ENCODE results near the gene ZFP28. TPM values are rescaled to one million over a fixed set of nuclear protein-coding genes. Genes with fewer than 3 reads are reported as not detected.

Gene ZFP28
- total RNA-seq, 2 experiments from 2014 or later, result 6.4 to 6.6 TPM

DNA sequence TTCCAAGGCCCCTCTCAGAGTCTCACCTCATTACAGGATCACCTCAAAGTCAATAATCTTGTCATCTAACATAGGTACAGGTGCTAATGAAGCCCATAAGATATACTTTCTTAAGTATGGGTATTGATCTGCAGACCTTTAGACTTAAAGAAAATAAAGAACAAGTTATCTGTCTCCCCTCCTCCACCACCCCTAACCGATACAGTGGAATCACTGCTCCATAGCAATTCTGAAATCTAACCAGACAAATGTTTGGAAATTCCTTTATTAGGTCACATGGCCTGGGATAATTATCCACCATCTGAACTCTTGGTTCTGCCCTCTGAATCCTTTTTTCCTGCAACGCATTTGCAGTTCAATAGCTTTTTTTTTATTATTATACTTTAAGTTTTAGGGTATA, 24.0 kb downstream of the ZFP28 start:
- DNase-seq, result no peak
- Mint-ChIP-seq H3K4me1 (ENCODE audit: low read depth) (peaks cover 6% of the 10 kb centered on the region), H3K4me3 (no peak overlapping the region), H3K9me3 (ENCODE audit: insufficient read depth) (peaks cover 67% of the 10 kb centered on the region), H3K27me3 (ENCODE audit: low read depth) (no peaks in the 10 kb centered on the region), H3K27ac (no peak overlapping the region), H3K36me3 (ENCODE audit: low read depth) (peaks cover 32% of the 10 kb centered on the region)
- CTCF ChIA-PET, result no interaction called here
- no peak for ATAC-seq
- POLR2A ChIA-PET, result no interaction called here

DNA sequence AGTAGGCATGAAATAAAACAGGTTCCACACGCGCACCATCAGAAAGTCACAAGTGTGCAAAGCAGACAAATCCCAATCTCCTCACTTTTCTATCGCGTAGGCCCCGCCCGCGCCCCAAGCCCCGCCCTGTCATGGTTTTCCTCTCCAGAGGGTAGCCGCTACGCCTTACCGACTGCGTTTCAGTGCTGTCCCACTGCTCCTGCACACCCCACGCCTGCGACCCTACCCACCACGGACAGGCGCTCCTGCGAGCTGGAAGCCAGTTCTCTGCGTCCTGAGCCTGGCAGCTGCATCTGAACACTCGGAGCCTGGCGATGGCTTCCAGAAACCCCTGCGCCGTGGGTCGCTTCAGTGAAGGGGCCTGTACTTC, 28.1 kb downstream of the ZFP28 start:
- Mint-ChIP-seq H3K27me3 (ENCODE audit: low read depth) (no peaks in the 10 kb centered on the region), H3K4me3 (peak overlapping the region; percentile 95), H3K36me3 (ENCODE audit: low read depth) (peaks cover 67% of the 10 kb centered on the region), H3K27ac (peak overlapping the region; percentile 96), H3K9me3 (ENCODE audit: insufficient read depth) (peaks cover 52% of the 10 kb centered on the region), H3K4me1 (ENCODE audit: low read depth) (peaks cover 12% of the 10 kb centered on the region)
- peak; percentile 64 for DNase-seq
- peak; percentile 62 for ATAC-seq
- ChIA-PET CTCF (no interaction called here), POLR2A (interaction anchor here (1.0 kb wide), 1 partner anchor 28 kb away, joined by 3 read pairs; the partner anchor contains the start of gene ZNF71)

DNA sequence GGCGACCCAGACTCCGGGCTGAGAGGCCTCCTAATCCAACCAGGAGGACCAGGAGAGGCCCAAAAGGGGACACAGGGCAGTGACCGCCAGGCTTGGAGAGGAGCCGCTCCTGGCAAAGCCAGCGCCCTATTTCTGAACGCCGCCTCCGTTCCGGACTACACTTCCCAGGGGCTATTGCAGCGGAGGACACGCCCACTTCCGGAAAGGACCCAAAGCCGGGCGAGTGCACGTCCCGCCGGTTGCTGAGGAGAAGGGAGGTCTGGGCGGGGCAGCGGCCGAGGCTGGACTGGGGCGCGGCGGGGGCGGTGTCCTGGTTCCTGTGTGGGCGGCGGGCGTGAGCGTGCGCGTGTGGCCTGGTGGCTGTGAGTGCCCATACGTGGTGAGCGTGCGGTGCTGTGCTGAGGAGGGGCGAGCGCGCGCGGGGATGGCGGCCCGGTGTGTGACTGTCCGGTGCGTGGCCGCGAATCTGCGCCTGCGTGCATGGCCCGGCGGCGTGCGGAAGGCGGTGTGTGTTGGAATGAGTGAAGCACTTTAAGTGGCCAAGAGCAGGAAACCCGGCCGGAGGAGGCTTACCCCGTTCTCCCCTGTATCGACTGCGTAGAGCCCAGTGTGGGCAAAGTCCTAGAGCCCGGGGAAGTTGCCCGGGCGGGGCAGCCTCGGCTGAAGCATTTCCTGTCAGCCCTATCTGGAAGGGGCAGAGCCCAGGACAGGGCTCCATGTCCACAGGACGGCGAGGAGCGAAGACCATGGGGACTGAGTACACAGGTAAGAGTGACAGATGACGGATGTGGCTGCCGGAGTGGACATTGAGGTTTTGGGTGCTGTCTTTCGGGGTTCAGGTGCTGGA, 28.7 kb downstream of the ZFP28 start, which contains the start of gene ZNF470:
ZNF470 (plus strand) TSS at position 195 of the 847 bp plus-strand sequence. CDS start 2,844 bp downstream, outside the sequence.
- ATAC-seq, result peak; percentile 97
- Mint-ChIP-seq H3K27me3 (ENCODE audit: low read depth) (no peaks in the 10 kb centered on the region), H3K36me3 (ENCODE audit: low read depth) (peaks cover 69% of the 10 kb centered on the region), H3K4me3 (peak within 1 kb of the TSS; percentile 95), H3K4me1 (ENCODE audit: low read depth) (peaks cover 12% of the 10 kb centered on the region), H3K9me3 (ENCODE audit: insufficient read depth) (peaks cover 46% of the 10 kb centered on the region), H3K27ac (peak within 1 kb of the TSS; percentile 96)
- peak; percentile 94 for DNase-seq
- CTCF ChIA-PET, result no interaction called here
- POLR2A ChIA-PET, result interaction anchor here (1.0 kb wide), 1 partner anchor 28 kb away, joined by 3 read pairs; the partner anchor contains the start of gene ZNF71

GRCh38 chr19:56572589-56572988, 33.8 kb downstream of the ZFP28 start:
- no peaks in the 10 kb centered on the region for H3K27me3 Mint-ChIP-seq (ENCODE audit: low read depth)
- ATAC-seq (no peak), DNase-seq (no peak)
- peaks cover 8% of the 10 kb centered on the region for H3K4me1 Mint-ChIP-seq (ENCODE audit: low read depth)
- POLR2A ChIA-PET, result no interaction called here
- no peak overlapping the region for H3K27ac Mint-ChIP-seq
- peaks cover 52% of the 10 kb centered on the region for H3K9me3 Mint-ChIP-seq (ENCODE audit: insufficient read depth)
- H3K36me3 Mint-ChIP-seq (ENCODE audit: low read depth), result peaks cover 81% of the 10 kb centered on the region
- no peak overlapping the region for H3K4me3 Mint-ChIP-seq
- CTCF ChIA-PET, result no interaction called here

- Mint-ChIP-seq H3K36me3 (ENCODE audit: low read depth) (peaks cover 75% of the 10 kb centered on the region), H3K27ac (no peak overlapping the region), H3K27me3 (ENCODE audit: low read depth) (no peaks in the 10 kb centered on the region), H3K9me3 (ENCODE audit: insufficient read depth) (peaks cover 52% of the 10 kb centered on the region), H3K4me1 (ENCODE audit: low read depth) (peaks cover 2% of the 10 kb centered on the region), H3K4me3 (no peak overlapping the region)
- DNase-seq (no peak), ATAC-seq (no peak)
- CTCF ChIA-PET, result no interaction called here
- POLR2A ChIA-PET, result interaction anchor here (0.6 kb wide), 1 partner anchor 531 kb away, joined by 4 read pairs; no protein-coding TSS in a partner anchor
These were observed 35.2 kb downstream of the ZFP28 start for GRCh38 chr19:56573914-56574313.

- CTCF ChIA-PET, result no interaction called here
- H3K27me3 Mint-ChIP-seq (ENCODE audit: low read depth), result no peaks in the 10 kb centered on the region
These were observed 39.2 kb downstream of the ZFP28 start for GRCh38 chr19:56577719-56578602.

DNA sequence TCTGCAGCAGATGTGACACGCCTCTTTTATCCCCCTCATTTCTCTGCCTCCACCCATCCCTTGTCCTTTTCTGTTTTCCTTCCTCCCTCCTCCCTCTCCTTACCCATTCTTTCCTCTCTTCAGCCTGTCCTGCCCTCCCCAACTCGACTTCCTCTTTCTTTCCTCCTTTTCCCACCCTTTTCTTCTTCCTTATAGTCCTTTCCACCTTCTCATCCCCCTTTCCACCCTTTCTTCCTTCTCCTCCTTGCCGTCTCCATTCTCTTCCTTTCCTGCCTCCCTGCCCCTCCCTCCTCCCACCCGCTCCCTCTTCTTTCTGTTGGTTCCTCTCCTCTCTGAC, 55.7 kb downstream of the ZFP28 start:
- Mint-ChIP-seq H3K4me1 (ENCODE audit: low read depth) (peaks cover 14% of the 10 kb centered on the region), H3K4me3 (peak overlapping the region; percentile 86), H3K27ac (peak overlapping the region; percentile 91), H3K27me3 (ENCODE audit: low read depth) (no peaks in the 10 kb centered on the region), H3K36me3 (ENCODE audit: low read depth) (peaks cover 32% of the 10 kb centered on the region), H3K9me3 (ENCODE audit: insufficient read depth) (peaks cover 24% of the 10 kb centered on the region)
- ChIA-PET POLR2A (no interaction called here), CTCF (no interaction called here)
- ATAC-seq (no peak), DNase-seq (no peak)

More at GRCh38 chr19:56577719-56578602, 39.2 kb downstream of the ZFP28 start:
- no peaks in the 10 kb centered on the region for H3K4me1 Mint-ChIP-seq (ENCODE audit: low read depth)
- H3K4me3 Mint-ChIP-seq, result no peak overlapping the region
- H3K27ac Mint-ChIP-seq, result no peak overlapping the region
- peaks cover 50% of the 10 kb centered on the region for H3K36me3 Mint-ChIP-seq (ENCODE audit: low read depth)
- POLR2A ChIA-PET, result no interaction called here
- H3K9me3 Mint-ChIP-seq (ENCODE audit: insufficient read depth), result peaks cover 59% of the 10 kb centered on the region
- no peak for DNase-seq
- no peak for ATAC-seq

GRCh38 chr19:56594783-56595547, 56.2 kb downstream of the ZFP28 start, which contains the start of gene ZNF71:
Gene ZNF71 (plus strand): TSS chr19:56595302. CDS start chr19:56601559, 6,257 bp downstream.
- ATAC-seq (peak; percentile 98), DNase-seq (peak; percentile 93)
- Mint-ChIP-seq H3K4me1 (ENCODE audit: low read depth) (peaks cover 14% of the 10 kb centered on the region), H3K36me3 (ENCODE audit: low read depth) (peaks cover 36% of the 10 kb centered on the region), H3K4me3 (peak within 1 kb of the TSS; percentile 86), H3K27me3 (ENCODE audit: low read depth) (no peaks in the 10 kb centered on the region), H3K27ac (peak within 1 kb of the TSS; percentile 91), H3K9me3 (ENCODE audit: insufficient read depth) (peaks cover 24% of the 10 kb centered on the region)
- ChIA-PET CTCF (no interaction called here), POLR2A (interaction anchor here (0.6 to 0.7 kb wide), 3 partner anchors 13 to 57 kb away, joined by 3 to 4 read pairs (median 3); partner anchors contain the start of gene ZNF470)

DNA sequence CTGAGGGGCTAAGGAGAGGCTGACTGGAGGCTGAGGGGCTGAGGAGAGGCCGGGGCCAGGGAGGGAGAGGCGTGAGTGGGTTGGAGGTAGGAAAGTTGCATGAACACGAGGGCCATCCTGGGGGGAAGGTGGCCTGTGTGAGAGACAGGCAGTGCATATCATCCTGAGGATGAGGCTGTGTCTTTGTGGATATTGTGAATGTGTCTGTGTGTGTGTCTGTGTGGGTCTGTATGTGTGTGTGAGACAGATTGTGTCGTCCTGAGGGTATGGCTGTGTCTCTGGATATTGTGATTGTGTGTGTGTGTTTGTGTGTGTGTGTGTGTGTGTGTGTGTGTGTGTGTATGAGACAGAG, 56.8 kb downstream of the ZFP28 start:
- H3K36me3 Mint-ChIP-seq (ENCODE audit: low read depth), result peaks cover 38% of the 10 kb centered on the region
- DNase-seq (peak; percentile 22), ATAC-seq (peak; percentile 51)
- CTCF ChIA-PET, result no interaction called here
- no peaks in the 10 kb centered on the region for H3K27me3 Mint-ChIP-seq (ENCODE audit: low read depth)
- POLR2A ChIA-PET, result interaction anchor here (0.6 to 0.7 kb wide), 3 partner anchors 12 to 57 kb away, joined by 3 to 4 read pairs (median 3); partner anchors contain the start of gene ZNF470
- peak overlapping the region; percentile 91 for H3K27ac Mint-ChIP-seq
- peaks cover 25% of the 10 kb centered on the region for H3K9me3 Mint-ChIP-seq (ENCODE audit: insufficient read depth)
- H3K4me3 Mint-ChIP-seq, result peak overlapping the region; percentile 86
- peaks cover 14% of the 10 kb centered on the region for H3K4me1 Mint-ChIP-seq (ENCODE audit: low read depth)

GRCh38 chr19:56596676-56597075, 57.9 kb downstream of the ZFP28 start:
- Mint-ChIP-seq H3K27ac (no peak overlapping the region), H3K9me3 (ENCODE audit: insufficient read depth) (peaks cover 37% of the 10 kb centered on the region), H3K4me3 (peak overlapping the region; percentile 86), H3K36me3 (ENCODE audit: low read depth) (peaks cover 49% of the 10 kb centered on the region), H3K27me3 (ENCODE audit: low read depth) (no peaks in the 10 kb centered on the region), H3K4me1 (ENCODE audit: low read depth) (peaks cover 14% of the 10 kb centered on the region)
- DNase-seq, result no peak
- no peak for ATAC-seq
- POLR2A ChIA-PET, result no interaction called here
- CTCF ChIA-PET, result no interaction called here

DNA sequence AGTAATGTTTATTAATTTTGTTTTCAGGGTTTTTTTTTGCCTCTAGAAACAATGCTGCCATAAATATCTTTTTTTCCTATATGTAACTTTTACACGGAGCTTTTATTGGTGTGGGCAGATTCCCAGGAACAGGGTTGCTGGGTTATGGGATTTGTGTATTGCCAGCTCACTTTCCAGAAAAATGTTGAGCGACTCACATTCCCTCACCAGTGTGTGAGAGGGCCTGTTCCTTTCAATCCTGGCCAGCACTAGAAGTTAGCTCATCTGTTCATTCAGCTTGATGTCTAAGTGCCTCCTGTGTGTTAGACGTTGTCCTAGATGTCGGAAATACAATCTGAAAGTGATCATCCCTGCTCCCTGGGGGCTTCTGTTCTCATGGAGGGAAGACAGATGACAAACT, 58.9 kb downstream of the ZFP28 start:
- DNase-seq (no peak), ATAC-seq (no peak)
- no peak overlapping the region for H3K4me3 Mint-ChIP-seq
- peaks cover 35% of the 10 kb centered on the region for H3K9me3 Mint-ChIP-seq (ENCODE audit: insufficient read depth)
- H3K4me1 Mint-ChIP-seq (ENCODE audit: low read depth), result peaks cover 14% of the 10 kb centered on the region
- peaks cover 59% of the 10 kb centered on the region for H3K36me3 Mint-ChIP-seq (ENCODE audit: low read depth)
- CTCF ChIA-PET, result no interaction called here
- POLR2A ChIA-PET, result no interaction called here
- no peak overlapping the region for H3K27ac Mint-ChIP-seq
- H3K27me3 Mint-ChIP-seq (ENCODE audit: low read depth), result no peaks in the 10 kb centered on the region
